Glomerular visceral epithelial cell (primary cell): ENCODE measurements around the gene C4BPB.

Source experiments
- DNase-seq: peaks from one replicate; pipeline ENCODE4 v3.0.0-alpha.2; 2016; ENCODE audit errors: extremely low spot score

Gene C4BPB

DNA sequence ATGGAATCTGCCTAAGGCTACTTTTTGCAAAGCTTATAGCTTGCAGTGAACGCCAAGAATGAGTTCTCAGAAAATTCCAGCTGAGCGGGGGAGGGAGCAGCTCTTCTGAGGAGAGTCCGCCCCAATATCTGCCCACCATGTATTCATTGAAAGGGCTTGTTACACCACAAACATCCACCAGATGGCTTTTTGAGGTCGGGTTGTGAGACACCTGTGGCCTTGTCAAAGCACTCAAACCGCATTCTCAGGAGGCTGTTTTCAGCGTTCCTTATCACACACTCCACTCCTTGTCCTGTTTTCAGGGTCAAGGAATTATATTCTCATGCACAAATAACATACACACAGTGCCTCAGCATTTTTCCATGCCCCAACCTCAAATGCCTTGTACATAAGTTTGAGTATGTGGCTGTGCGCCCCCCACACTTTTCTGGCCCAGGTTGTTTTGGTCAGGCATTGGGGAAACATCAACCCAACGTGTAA is 3.9 kb upstream of the C4BPB start:
- peak; percentile 67 for DNase-seq

DNA sequence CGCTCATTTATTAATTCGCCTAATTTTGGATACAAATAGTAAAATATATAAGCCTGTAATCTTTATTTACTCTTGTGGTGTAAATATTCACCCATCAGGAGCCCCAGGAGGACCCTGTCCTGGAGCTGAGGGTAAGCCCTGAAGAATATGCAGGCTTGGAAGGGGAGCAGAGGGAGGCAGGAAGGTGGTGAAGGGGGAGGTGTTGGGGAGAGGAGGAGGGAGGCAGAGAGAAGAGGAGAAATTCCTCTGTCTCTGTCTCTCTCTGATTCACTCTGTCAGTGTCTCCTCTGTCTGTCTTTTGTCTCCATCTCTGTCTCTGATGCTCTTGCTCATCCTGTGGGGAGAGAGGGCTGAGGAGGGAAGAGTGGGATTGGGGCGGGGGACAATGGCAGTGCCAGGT is 2.8 kb upstream of the C4BPB start:
- no peak for DNase-seq

DNA sequence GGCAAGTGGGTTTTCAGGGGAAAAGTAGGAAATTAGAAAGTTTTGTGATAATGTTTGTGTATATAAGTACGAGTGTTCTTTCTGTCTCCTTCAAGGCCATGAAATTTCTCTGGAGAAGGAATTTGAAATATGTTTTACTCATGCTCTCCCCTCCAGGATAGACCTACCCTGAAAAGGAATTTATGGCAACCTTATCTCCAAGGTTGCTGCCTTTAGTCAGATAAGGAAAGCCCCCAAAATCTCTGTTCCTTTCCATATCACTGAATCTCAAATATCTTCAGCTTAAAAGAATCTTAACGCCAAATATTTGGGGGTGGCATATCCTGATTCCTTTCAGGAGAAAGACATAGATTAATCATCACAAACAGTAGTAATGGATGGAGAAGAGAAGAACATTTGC is 499 bp upstream of the C4BPB start:
- peak; percentile 6 for DNase-seq

DNA sequence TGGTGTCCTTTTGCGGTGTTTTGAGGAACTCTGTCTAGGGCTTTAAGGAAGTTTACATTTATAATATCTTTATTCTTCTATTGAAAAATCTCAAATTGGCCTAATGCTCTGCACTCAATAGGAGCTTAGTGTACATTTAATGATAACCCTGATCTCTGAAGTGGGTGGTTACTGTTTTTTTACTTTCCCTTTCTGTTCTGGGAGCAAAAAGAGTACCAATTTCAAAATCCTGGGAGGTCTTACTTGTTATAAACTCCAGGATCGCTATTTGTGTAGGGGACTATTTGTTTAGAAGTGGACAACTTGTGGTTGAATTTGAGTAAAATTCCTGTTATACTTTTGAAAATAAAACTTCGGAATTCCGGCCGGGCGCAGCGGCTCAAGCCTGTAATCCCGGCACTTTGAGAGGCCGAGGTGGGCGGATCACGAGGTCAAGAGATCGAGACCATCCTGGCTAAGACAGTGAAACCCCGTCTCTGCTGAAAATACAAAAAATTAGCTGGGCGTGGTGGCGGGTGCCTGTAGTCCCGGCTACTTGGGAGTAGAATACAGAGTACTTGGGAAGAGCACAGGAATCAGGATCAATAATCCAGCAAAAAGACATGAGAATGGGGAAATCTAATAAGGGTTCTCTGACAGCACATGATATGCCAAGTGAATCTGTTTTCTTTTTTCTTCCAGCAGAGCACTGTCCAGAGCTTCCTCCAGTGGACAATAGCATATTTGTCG is 1.1 kb downstream of the C4BPB start:
- DNase-seq: no peak

DNA sequence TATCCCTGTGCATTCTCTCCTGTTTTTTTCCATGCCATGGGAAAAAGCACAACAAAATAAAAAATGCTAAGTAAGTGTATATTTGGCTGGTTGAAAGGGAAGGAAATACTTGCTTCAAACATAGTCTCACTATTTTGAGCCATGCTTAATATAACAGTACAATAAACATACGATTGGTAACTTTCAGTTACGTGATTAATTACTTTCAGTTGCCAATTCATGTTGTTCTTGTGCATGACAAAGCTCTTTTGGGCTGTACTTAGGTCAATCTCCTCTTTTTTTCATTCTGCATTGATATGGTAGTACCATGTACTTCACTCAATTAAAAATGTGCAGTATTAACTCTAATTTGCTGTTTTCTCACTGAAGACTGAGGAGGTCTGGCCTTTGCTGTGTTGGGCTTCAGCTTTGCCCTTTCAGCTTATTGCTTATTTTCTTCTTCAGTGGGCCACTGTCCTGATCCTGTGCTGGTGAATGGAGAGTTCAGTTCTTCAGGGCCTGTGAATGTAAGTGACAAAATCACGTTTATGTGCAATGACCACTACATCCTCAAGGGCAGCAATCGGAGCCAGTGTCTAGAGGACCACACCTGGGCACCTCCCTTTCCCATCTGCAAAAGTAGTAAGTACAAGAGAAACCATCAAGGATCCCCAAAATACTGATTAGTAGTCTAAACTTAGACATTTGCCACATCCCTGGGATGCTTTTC is 2.7 kb downstream of the C4BPB start:
- no peak for DNase-seq

DNA sequence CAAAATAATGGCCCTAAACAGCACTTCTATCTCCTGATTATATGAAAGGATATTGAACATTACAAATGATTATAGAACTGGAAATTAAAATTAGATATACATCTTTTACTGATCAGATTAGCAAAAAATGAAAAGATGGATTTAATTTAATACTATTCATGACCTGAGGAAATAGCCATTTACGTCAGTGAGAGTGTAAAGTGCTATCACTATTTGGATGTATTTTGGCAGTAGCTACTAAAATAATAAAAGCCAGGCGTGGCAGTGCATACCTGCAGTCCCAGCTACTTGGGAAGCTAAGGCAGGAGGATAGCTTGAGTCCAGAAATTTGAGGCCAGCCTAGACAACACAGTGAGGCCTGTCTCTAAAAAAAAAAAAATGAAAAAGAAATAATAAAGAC is 5.3 kb downstream of the C4BPB start:
- no peak for DNase-seq

DNA sequence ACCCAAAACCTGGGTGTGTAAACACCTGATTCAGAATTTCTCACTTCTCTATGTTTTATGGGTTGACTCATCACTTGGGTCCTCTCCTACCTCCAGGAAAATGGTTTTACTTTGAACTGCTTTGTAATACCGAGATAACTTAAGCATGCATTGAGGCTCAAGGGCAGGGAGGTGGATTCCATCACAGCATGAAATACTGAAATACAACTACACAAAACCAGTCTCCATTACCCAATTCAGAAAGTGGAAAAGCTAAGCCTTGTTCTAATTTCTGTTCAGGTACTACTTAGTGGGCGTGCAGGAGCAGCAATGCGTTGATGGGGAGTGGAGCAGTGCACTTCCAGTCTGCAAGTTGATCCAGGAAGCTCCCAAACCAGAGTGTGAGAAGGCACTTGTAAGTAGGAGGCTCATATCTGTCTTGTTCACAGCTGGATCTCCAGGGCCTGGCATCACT is 9.2 kb downstream of the C4BPB start:
- no peak for DNase-seq

DNA sequence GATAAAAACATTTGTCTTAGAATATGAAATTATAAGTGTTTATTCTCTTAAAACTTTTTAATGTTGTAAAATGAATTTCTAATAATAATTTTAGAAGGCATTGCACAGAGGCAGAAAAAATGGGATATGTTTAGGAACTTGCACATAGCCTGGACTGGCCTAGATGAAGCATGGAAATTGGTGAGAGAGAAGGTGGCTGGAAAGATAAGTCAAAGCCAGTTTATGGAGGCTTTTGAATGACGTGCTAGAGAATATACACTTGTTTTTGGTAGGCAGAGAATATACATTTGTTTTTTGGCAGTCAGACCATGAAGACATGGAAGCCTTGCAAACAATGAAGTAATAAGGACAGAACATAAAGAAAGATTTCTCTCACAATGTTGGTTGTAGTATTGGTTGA is 13.1 kb downstream of the C4BPB start:
- no peak for DNase-seq

DNA sequence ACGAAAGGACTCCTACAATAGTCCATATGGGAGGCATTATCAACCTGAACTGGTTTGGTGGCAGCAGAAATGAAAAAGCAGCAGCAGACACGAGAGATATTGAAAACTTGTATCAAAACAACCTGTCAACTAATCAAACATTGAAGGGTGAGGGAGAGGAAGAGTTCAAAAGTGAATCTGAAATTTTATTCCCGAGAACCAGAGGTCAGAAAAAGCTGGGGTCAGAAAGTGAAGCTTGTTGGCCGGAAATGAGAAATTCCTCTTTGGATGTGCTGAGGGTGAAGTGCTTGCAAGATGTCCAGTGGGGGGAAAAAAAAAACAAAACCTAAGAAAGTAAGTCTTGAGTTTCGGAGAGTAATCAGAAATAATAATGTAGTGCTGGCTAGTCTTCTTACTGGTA is 13.5 kb downstream of the C4BPB start:
- no peak for DNase-seq

DNA sequence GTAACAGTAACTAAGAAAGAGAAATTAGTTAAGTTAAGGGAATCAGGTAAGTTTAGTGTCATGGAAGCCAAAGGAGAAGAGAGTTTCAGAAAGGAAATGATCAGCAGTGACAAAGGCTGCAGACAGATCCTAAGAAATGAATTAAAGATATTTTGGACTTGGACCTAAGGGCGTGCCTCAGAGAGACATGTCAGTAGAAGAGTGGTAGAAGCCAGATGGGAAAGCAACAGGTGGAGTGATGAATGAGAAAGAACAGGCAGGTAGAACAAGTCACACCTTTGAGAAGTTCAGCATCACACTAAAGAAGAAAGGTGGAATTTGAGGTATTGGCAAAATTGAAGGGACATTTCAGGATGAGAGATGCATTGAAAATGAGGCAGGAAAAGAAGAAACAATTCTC is 14.0 kb downstream of the C4BPB start:
- no peak for DNase-seq

DNA sequence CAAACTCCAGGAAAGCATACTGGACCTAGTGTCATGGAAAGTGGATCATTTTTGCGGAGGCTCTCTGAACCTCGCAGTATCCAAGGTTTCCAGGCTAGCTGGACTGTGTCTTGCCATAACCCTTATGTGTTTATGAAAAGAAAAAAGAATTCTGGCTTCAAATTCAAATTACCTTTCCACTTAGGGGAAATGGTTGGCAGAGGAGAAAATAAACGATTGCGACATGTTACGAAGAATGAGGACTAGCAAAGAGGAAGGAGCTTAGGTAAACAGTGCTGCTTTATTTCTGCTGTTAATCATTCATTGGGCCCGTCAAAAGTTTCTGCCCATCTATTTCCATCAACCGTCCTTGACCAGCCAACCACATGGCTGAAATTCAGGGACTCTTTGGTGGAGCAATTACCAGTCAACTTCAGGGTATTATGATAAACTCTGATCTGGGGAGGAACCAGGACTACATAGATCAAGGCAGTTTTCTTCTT is 15.3 kb downstream of the C4BPB start, which contains the start of gene C4BPA:
Gene C4BPA (plus strand): TSS at position 342 of the 482 bp plus-strand sequence. CDS start 8,793 bp downstream, outside the sequence.
- no peak for DNase-seq

DNA sequence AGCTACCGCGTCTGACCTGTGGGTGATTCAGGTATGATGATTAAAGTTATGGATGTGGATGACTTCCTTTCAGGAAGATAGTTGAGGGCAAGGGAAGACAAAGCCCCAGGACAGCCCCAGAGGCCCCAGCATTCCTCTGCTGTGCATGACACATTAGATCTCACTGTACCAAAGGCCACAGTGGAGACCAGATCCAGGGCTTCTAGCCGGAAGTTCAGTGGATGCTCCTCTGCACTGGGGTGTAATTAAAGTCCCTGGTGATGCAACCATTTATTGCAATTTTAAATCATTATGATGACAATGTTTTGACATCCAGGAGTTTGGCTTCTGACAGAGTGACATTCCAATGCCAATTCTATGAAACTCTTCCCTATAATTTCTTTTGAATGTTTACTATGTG is 20.3 kb downstream of the C4BPB start:
- DNase-seq: no peak

DNA sequence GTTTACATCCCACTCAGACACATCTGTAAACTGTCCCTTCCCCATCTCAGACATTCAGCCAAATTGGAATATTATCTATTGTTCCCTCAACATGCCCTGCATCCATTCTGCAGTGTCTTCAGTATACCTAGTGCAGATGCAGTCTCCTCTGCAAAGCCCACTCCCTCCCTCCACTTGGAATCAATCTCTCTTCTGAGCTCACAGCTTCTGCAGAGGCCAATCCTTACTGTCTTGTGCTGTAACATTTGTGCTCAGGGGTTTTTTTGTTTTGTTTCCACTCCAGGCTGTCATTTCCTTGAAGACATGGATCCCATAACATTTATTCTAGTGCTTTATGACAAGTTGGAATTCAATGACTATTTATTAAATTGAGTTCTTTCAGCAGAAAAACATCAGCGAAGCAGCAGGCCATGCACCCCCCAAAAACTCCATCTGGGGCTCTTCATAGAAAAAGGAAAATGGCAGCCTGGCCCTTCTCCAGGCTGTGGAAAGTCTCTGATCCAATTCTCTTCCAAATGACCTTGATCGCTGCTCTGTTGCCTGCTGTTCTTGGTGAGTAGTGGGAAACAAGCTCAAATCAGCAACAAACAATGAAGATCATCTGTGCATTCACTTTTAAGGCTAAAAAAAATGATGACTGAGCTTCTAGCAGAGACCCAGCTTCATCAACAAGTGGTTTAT is 24.1 kb downstream of the C4BPB start:
- no peak for DNase-seq

DNA sequence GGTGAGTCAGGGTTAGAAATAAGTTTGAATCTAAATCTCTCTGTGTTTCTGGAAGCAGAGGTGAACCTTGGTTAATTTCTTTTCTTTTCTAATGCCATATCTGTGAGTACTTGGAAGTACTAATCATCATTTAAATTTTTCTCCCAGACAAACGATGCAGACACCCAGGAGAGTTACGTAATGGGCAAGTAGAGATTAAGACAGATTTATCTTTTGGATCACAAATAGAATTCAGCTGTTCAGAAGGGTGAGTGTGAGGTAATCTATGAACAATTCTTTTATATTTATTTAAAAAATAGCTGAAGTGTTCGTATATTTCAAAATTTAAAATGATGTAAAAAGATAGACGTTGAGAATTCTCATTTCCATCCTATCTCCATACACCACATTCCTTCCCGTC is 26.6 kb downstream of the C4BPB start:
- DNase-seq: no peak

DNA sequence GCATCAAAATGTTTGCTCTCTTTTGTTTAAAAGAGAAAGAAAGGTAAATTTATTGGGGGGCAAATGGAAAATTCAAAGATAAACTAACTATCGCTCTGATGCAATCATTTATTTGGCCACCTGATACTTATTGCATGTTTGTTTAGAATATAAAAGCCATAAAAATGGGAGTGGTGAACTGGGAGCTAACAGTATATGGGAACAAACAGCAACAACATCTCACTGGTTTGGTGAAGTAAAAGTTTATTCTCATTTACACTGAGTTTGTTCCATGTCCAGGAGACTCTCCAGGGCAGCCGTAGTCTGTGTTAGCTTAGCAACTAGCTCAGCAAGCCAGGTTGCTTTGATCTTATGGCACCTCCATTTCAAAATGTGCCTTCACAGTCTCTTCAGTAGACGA is 35.7 kb downstream of the C4BPB start:
- DNase-seq: no peak

DNA sequence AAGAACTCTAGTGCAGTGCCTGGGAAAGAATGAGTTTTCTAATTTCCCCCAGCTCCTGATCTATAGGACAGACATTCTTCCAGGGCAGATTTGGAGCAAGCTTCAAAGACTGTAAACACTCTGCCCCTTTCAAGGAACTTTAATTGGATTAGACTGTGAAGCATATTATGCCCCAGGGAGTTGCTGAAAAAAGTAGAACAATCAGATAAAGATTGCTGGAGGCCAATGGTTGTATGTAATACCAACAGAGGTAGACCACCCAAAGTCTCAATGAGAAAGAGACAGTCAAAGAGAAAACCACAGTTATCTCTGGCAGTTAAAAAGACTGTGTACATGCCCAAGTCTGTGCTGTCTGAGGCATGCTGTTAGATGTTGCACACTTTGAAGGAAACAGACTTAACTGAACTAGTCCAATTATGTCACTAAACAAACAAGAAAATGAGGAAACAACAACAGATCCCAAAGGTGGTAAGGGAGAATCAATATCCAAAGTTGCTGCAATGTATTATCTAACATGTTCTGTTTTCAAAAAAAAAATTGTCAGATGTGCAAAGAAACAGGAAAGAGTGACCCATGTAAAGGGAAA is 39.8 kb downstream of the C4BPB start:
- DNase-seq: no peak

DNA sequence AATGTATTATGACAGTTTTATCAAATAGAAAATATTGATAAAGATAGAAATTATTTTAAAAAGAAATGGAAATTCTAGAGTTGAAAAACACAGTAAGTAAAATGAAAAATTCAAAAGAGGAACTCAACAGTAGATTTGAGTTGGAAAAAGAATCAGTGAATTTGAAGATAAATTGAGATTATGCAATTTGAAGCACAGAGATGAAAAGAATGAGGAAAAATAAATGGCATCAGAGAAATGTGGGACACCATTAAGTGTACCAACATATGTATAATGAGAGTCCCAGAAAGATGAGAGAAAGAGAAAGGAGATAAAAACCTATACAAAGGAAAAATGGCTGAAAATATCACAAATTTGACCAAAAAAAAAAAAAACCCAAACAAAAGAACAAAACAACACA is 40.4 kb downstream of the C4BPB start:
- no peak for DNase-seq

DNA sequence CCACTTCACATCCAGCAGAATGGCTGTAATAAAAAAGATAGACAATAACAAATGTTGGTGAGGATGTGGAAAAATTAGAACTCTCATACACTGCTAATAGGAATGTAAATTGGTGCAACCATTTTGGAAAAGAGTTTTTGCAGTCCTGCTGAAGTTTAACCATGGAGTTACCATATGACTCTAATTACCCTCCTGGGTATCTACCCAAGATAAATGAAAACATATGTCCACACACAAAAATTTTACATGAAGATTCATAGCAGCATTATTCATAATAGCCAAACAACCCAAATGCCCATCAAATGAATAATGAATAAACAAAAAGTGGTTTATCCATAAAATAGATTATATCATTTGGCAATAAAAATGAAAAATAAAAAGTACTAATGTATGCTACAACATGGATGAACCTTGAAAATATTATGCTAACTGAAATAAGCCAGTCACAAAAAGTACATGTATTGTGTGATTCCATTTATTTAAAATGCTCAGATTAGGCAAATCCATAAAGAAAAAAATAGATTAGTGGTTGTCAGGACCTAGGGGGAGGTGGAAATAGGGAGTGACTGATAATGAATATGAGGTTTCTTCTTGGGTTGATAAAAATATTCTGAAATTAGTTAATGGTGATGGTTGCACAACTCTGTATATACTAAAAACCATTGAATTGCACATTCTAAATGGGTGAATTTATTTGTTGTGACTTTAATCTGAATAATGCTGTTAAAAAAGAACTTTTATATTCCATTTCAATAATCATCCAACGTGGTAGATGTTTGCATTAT is 41.8 kb downstream of the C4BPB start:
- DNase-seq: no peak

DNA sequence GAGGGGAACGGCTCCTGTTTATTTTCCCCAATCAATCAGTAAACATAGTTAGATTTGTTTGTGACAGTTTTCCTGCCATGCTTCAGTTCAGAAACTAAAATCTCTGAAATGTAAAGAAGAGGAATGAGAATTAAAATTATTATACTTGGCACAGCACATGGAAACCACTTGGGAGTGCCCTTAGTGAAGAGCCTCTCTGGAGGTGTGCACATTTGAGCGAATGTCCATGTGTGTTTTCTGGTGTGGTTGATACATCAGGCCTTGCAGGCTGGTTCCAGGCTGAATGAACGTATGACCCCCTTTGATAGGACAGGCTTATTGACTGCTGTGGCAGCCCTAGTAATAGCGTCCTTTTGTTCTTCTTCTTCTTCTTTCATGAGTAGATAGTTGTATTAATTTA is 42.5 kb downstream of the C4BPB start:
- DNase-seq: no peak

DNA sequence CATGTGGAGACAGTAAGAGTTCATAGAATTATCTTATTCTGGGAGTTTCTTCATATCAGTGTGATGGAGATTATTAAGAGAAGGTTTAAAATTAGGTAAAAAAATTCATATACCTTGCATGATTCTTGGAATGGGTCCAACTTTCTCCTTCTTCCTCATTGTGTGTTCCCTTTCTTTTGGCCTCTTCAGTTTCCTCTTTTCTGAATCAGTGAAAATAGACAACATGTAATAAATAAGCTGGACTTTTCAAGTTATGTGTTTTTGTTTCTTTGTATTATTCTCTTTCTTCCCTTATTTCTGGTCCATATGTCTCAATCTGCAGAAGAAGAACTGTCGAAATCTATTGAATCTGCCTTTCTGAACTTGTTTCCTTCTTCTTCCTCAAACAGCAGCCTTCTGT is 45.9 kb downstream of the C4BPB start:
- no peak for DNase-seq

DNA sequence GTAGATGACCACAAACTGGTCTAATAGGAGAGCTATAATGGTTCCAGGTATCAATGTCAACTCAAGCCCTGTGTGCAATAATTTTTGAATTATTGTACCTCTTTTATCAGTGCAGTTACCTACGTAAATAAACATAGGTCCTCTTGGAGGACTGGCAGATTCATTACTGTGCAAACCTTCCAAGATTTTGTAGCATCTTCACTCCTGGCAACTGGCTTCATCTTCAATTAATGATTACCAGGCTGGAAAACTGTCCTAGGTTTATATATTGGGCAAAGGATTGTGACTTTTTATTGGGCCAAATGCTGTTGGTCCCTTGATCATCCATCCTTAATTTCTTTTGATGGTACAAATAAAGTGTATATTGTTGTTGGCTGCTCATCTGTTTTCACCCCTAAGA is 51.0 kb downstream of the C4BPB start:
- no peak for DNase-seq
